Urinary bladder (tissue), 4 donors: ENCODE measurements around the gene TET2. TPM values are rescaled to one million over a fixed set of nuclear protein-coding genes. Genes with fewer than 3 reads are reported as not detected.

ENCODE experiments used
- DNase-seq: peaks from one replicate; pipeline ENCODE4 v3.0.0-alpha.2; 2015; ENCODE audit errors: extremely low spot score
- H3K27ac ChIP-seq: one replicate; pipeline ENCODE4 v1.5.1; 2013; ENCODE audit warnings: low read depth, mild to moderate bottlenecking, moderate library complexity
- H3K36me3 ChIP-seq: one replicate; pipeline ENCODE4 v1.6.1; 2013; ENCODE audit warnings: mild to moderate bottlenecking, moderate library complexity; ENCODE audit not compliant: insufficient read depth
- H3K4me1 ChIP-seq: one replicate; pipeline ENCODE4 v1.6.1; 2013; ENCODE audit warnings: mild to moderate bottlenecking, moderate library complexity; ENCODE audit not compliant: insufficient read depth
- H3K4me3 ChIP-seq: one replicate; pipeline ENCODE4 v1.5.1; 2013; ENCODE audit warnings: low read depth, low read length
- WGBS: extraction: QIAGEN DNeasy Blood & Tissue Kit; methylation state at CpG from one replicate; pipeline ENCODE4 v1.1.7; 2013; 5-methylcytosine and 5-hydroxymethylcytosine counted together
- polyA plus RNA-seq: library from polyadenylated mRNA; stranded (reverse); fragments of 200-250 nt; gene quantifications from one replicate; pipeline ENCODE4 v1.2.3, GENCODE V29; 2013
- total RNA-seq: library from RNA; depleted of rRNA; stranded (reverse); fragments of >200 nt; gene quantifications from one replicate; pipeline ENCODE4 v1.2.3, GENCODE V29; 2014
- donor health status: healthy with polysubstance abuse.
- donor health status: healthy.

The TET2 gene
- total and polyA plus RNA-seq, 2 donors, result 4.4 to 50.2 TPM

DNA sequence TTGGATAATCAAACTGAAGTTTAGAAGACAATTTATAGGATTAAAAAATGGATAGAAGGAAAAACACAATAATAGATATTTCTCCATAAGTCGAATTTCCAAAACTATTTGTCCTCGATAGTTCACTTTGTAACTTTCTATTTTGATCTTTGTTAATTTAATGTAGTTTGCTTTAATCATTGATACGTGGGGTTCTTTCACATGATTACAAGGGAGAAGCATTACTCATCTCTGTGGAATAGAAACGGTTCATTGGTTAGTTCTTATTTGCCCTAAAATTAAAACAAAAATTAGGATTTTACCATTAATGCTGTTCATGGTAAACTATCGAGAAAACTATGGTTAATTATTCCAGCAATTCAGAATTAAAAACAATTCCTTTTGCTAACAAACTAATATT is 2.1 kb downstream of the TET2 start:
- WGBS, result 59% methylated on average over 5 of the region's 5 CpGs

GRCh38 chr4:105149771-105150170 is 3.1 kb downstream of the TET2 start:
- peaks cover 2% of the 10 kb centered on the region for H3K4me1 ChIP-seq

More for the DNA sequence above, 2.1 kb downstream of the TET2 start:
- DNase-seq, result no peak
- no peak overlapping the region for H3K4me3 ChIP-seq
- peaks cover 2% of the 10 kb centered on the region for H3K4me1 ChIP-seq
- no peak overlapping the region for H3K27ac ChIP-seq
- no peaks in the 10 kb centered on the region for H3K36me3 ChIP-seq

DNA sequence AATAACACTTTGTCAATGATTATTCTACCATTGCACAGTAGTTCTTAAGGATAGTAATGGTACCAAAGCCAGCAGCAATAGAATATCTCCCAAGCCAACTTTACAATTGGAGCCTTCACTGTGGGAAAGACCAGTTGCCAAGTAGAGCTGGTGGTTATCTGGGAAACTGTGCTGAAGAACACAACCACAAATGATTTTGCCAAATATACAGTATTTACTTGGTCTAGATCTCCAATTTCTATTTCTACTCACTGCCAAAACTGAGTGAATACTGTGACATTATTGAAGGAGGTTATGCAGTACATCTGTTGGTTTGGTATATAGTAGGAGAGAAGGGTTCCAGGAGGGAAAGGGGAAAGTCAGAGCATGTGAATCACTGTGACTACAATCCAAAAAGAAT is 3.8 kb downstream of the TET2 start:
- Histone ChIP-seq H3K27ac (no peak overlapping the region), H3K36me3 (no peaks in the 10 kb centered on the region), H3K4me3 (no peak overlapping the region), H3K4me1 (peaks cover 2% of the 10 kb centered on the region)
- no peak for DNase-seq

More at GRCh38 chr4:105149771-105150170, 3.1 kb downstream of the TET2 start:
- Histone ChIP-seq H3K27ac (no peak overlapping the region), H3K4me3 (no peak overlapping the region), H3K36me3 (no peaks in the 10 kb centered on the region)
- 93% methylated on average over 1 of the region's 1 CpG for WGBS
- no peak for DNase-seq

- peaks cover 2% of the 10 kb centered on the region for H3K4me1 ChIP-seq
- no peaks in the 10 kb centered on the region for H3K36me3 ChIP-seq
- WGBS, result 94% methylated on average over 1 of the region's 1 CpG
- no peak for DNase-seq
- H3K4me3 ChIP-seq, result no peak overlapping the region
- H3K27ac ChIP-seq, result no peak overlapping the region
These were observed 7.1 kb downstream of the TET2 start for GRCh38 chr4:105153749-105154148.

GRCh38 chr4:105154576-105154975 is 7.9 kb downstream of the TET2 start:
- Histone ChIP-seq H3K36me3 (no peaks in the 10 kb centered on the region), H3K4me1 (peaks cover 2% of the 10 kb centered on the region), H3K27ac (no peak overlapping the region), H3K4me3 (no peak overlapping the region)
- WGBS, result 96% methylated on average over 5 of the region's 5 CpGs
- DNase-seq, result no peak

- no peak for DNase-seq
- Histone ChIP-seq H3K4me3 (no peak overlapping the region), H3K27ac (no peak overlapping the region), H3K36me3 (no peaks in the 10 kb centered on the region), H3K4me1 (peaks cover under 1% of the 10 kb centered on the region)
- WGBS, result 61% methylated on average over 1 of the region's 1 CpG
These were observed 8.8 kb downstream of the TET2 start for GRCh38 chr4:105155426-105155825.

DNA sequence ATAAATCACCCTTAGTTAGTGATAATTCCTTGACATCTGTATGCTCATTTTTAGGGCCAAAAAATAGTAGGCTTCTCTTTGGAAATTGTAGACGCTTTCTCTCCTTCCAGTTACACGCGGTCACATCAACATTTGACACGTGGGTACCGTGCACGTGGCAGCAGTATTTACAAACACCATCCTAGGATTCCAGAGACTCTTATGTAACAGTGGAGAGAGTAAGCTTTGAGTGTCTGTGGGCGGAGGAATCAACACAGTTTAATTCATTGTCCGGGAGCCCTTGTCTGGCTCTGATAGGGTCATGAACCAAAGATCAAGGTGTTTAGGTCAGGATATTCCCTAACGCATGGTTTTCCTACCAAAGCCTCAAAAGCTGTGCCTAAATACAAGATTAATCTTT is 12.2 kb downstream of the TET2 start:
- no peak overlapping the region for H3K27ac ChIP-seq
- 55% methylated on average over 9 of the region's 9 CpGs for WGBS

GRCh38 chr4:105162123-105162796 is 15.6 kb downstream of the TET2 start:
- Histone ChIP-seq H3K36me3 (no peaks in the 10 kb centered on the region), H3K27ac (no peak overlapping the region), H3K4me3 (no peak overlapping the region), H3K4me1 (no peaks in the 10 kb centered on the region)
- WGBS, result 51% methylated on average over 1 of the region's 1 CpG
- DNase-seq, result no peak

More for the DNA sequence above, 12.2 kb downstream of the TET2 start:
- Histone ChIP-seq H3K4me1 (no peaks in the 10 kb centered on the region), H3K4me3 (peak overlapping the region; percentile 33), H3K36me3 (no peaks in the 10 kb centered on the region)
- DNase-seq, result no peak

DNA sequence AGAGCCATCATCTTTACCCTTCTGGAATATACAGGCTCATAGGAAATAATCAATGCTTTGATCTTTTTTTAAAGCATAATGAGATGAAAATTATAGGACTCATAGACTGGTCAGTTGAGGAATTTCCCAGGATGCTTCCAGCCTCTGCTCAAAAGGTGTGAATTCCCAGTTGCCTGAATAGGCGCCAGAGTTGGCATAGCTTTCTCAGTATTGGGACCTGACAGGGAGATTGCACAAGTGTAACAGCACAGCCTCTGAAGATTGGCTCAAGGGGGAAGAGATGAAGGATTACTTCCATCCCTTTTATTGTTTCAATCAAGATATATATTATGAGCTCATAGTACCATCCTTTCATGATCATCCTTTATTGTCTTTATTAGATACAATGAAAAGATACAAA is 17.9 kb downstream of the TET2 start:
- H3K4me1 ChIP-seq, result no peaks in the 10 kb centered on the region
- WGBS, result 99% methylated on average over 1 of the region's 1 CpG
- H3K36me3 ChIP-seq, result no peaks in the 10 kb centered on the region
- H3K27ac ChIP-seq, result no peak overlapping the region
- DNase-seq, result no peak
- no peak overlapping the region for H3K4me3 ChIP-seq

GRCh38 chr4:105166066-105166465 is 19.4 kb downstream of the TET2 start:
- Histone ChIP-seq H3K4me1 (no peaks in the 10 kb centered on the region), H3K27ac (no peak overlapping the region), H3K4me3 (no peak overlapping the region), H3K36me3 (no peaks in the 10 kb centered on the region)
- DNase-seq, result no peak

- Histone ChIP-seq H3K27ac (no peak overlapping the region), H3K36me3 (no peaks in the 10 kb centered on the region), H3K4me1 (no peaks in the 10 kb centered on the region), H3K4me3 (no peak overlapping the region)
- WGBS, result 91% methylated on average over 4 of the region's 4 CpGs
- DNase-seq, result no peak
These were observed 24.0 kb downstream of the TET2 start for GRCh38 chr4:105170711-105171110.

- DNase-seq, result no peak
- H3K36me3 ChIP-seq, result no peaks in the 10 kb centered on the region
- H3K27ac ChIP-seq, result no peak overlapping the region
- H3K4me3 ChIP-seq, result no peak overlapping the region
- no peaks in the 10 kb centered on the region for H3K4me1 ChIP-seq
- 98% methylated on average over 1 of the region's 1 CpG for WGBS
These were observed 25.2 kb downstream of the TET2 start for GRCh38 chr4:105171912-105172311.

- 98% methylated on average over 2 of the region's 2 CpGs for WGBS
- H3K4me3 ChIP-seq, result no peak overlapping the region
- no peak for DNase-seq
- no peak overlapping the region for H3K27ac ChIP-seq
- H3K36me3 ChIP-seq, result no peaks in the 10 kb centered on the region
- no peaks in the 10 kb centered on the region for H3K4me1 ChIP-seq
These were observed 27.4 kb downstream of the TET2 start for GRCh38 chr4:105174098-105174497.

- DNase-seq, result no peak
These were observed 33.1 kb downstream of the TET2 start for GRCh38 chr4:105179539-105180401.

More at GRCh38 chr4:105179539-105180401, 33.1 kb downstream of the TET2 start:
- Histone ChIP-seq H3K4me3 (no peak overlapping the region), H3K27ac (no peak overlapping the region), H3K4me1 (no peaks in the 10 kb centered on the region), H3K36me3 (no peaks in the 10 kb centered on the region)
